AG04449 (cell line): ENCODE measurements around the gene PLEKHM3.

Source experiments
- CTCF ChIA-PET: fragments of 350-600 bp; formaldehyde crosslinking; extraction: SDS; loops from one replicate; lab custom pipeline; 2021; ENCODE audit warnings: antibody characterized with exemption; lab: Yijun Ruan, JAX
- POLR2A ChIA-PET: fragments of 400-600, 350-600 bp; formaldehyde crosslinking; extraction: SDS; loops from one replicate; lab custom pipeline; 2020; ENCODE audit warnings: antibody characterized with exemption, inconsistent platforms; lab: Yijun Ruan, JAX
- DNase-seq: peaks from one replicate; pipeline ENCODE4 v3.0.0-alpha.2; 2010; ENCODE audit warnings: low read depth, low spot score
- H3K4me3 ChIP-seq: 2 replicates; pipeline ENCODE4 v1.5.1; 2011; ENCODE audit warnings: low read depth, mild to moderate bottlenecking, control low read depth, low read length
- TF ChIP-seq, protein P1 (sequence below): IDR thresholded peaks from one replicate; pipeline ENCODE4 v1.5.1; 2011; ENCODE audit warnings: mild to moderate bottlenecking, moderate library complexity, low read length, control low read depth, inconsistent platforms; ENCODE audit not compliant: insufficient read depth; ENCODE audit errors: missing control alignments

Gene PLEKHM3

DNA sequence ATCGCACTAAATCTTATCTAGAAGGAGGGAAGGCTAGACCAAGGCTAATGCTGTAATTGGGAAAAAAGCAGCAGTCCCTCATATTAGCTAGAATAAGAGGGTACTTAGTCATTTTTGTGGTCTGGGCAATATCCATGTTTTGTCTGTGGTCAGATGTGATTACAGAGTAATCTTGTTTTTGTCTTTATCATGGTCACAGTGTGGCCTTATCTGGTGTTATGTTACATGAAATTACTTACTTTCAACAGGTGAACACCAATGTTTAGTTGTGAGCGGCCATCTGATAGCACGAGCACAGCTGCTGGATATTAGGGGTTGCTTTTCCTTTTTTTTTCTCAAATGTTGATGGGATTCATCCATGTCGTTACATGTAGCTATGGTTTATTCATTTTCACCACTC, 23.7 kb upstream of the PLEKHM3 start:
- TF ChIP-seq, protein P1, sequence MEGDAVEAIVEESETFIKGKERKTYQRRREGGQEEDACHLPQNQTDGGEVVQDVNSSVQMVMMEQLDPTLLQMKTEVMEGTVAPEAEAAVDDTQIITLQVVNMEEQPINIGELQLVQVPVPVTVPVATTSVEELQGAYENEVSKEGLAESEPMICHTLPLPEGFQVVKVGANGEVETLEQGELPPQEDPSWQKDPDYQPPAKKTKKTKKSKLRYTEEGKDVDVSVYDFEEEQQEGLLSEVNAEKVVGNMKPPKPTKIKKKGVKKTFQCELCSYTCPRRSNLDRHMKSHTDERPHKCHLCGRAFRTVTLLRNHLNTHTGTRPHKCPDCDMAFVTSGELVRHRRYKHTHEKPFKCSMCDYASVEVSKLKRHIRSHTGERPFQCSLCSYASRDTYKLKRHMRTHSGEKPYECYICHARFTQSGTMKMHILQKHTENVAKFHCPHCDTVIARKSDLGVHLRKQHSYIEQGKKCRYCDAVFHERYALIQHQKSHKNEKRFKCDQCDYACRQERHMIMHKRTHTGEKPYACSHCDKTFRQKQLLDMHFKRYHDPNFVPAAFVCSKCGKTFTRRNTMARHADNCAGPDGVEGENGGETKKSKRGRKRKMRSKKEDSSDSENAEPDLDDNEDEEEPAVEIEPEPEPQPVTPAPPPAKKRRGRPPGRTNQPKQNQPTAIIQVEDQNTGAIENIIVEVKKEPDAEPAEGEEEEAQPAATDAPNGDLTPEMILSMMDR: no peak
- POLR2A ChIA-PET: no interaction called here
- DNase-seq: no peak
- CTCF ChIA-PET: interaction anchor here (1.7 kb wide), 1 partner anchor 8 kb away, joined by 6 read pairs; no protein-coding TSS in a partner anchor
- H3K4me3 ChIP-seq: no peak overlapping the region

DNA sequence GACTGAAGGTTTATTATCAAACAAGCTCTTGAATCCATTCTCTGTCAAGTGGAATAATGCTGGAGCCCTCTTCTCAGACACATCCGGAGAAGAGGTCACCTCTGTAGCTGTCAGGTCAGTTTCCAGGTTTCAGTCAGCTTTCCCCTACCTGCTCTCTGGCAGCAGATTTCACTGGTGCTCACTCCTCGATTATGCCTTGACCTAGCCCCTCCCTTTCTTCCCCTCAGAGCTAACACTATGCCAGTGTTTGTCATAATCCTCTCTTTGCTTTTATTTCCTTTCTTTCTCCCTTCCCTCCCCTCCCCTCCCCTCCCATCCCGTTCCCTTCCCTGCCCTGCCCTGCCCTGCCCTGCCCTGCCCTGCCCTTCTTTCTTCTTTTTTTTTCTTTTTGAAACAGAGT, 22.5 kb upstream of the PLEKHM3 start:
- TF ChIP-seq, protein P1: no peak
- ChIA-PET POLR2A (no interaction called here), CTCF (interaction anchor here (0.9 to 1.7 kb wide), 3 partner anchors 7 to 75 kb away, joined by 4 to 6 read pairs (median 4); no protein-coding TSS in a partner anchor)
- no peak for DNase-seq
- H3K4me3 ChIP-seq: no peak overlapping the region

DNA sequence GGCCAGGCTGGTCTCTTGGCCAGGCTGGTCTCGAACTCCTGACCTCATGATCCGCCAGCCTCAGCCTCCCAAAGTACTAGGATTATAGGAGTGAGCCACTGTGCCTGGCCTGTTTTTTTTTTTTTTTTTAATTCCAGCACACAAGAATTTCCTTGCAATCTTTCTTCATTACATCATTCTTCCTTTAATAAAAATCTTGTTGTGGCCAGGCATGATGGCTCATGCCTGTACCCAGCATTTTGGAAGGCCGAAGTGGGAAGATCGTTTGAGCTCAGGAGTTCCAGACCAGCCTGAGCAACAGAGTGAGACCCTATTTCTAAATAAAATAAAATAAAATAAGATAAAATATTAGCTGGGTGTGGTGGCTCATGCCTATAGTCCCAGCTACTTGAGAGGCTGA, 21.4 kb upstream of the PLEKHM3 start:
- H3K4me3 ChIP-seq: no peak overlapping the region
- no peak for DNase-seq
- TF ChIP-seq, protein P1: no peak
- ChIA-PET POLR2A (no interaction called here), CTCF (interaction anchor here (1.7 kb wide), 1 partner anchor 300 kb away, joined by 5 read pairs; no protein-coding TSS in a partner anchor)

DNA sequence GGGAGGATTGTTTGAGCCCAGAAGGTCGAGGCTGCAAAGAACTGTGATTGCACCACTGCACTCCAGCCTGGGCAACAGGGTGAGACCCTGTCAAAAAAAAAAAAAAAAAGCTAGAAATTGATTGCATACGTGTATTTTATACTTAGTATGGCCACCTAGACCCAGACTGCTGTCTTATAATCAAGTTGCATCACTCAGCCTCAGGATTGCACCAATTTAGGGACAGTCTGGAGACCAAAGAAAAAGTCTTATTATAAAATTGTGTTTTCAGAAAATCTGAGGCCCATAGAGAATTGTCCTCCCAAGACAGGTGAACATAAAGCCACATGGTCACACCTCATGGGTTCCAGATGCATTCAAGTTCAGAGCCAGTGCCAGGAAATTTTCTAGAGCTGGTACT, 17.1 kb upstream of the PLEKHM3 start:
- TF ChIP-seq, protein P1: no peak
- no peak for DNase-seq
- ChIA-PET POLR2A (no interaction called here), CTCF (interaction anchor here (0.8 to 6.4 kb wide), 8 partner anchors 14 to 358 kb away, joined by 3 to 252 read pairs (median 22); partner anchors contain the start of gene PLEKHM3)
- no peak overlapping the region for H3K4me3 ChIP-seq

DNA sequence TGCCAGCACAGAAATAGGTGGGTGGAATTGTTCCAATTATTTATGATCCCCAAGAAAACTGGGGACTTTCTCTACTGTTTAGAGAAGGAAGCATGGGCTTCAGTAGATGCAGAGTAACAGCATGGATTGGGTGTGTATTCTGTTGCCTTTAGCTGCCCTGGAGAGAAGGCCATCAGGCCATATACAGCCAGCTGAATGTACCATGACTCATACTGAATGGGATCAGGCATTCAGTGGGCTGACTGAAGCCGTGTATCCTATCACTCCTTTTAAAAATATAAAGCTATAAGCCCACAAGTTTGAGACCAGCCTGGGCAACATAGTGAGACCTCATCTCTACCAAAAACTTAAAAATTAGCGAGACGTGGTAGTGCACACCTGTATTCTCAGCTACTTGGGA, 16.7 kb upstream of the PLEKHM3 start:
- CTCF ChIA-PET: interaction anchor here (0.8 to 6.4 kb wide), 11 partner anchors 14 to 407 kb away, joined by 3 to 252 read pairs (median 17); partner anchors contain the start of gene PLEKHM3
- H3K4me3 ChIP-seq: no peak overlapping the region
- DNase-seq: no peak
- POLR2A ChIA-PET: no interaction called here
- TF ChIP-seq, protein P1: no peak

DNA sequence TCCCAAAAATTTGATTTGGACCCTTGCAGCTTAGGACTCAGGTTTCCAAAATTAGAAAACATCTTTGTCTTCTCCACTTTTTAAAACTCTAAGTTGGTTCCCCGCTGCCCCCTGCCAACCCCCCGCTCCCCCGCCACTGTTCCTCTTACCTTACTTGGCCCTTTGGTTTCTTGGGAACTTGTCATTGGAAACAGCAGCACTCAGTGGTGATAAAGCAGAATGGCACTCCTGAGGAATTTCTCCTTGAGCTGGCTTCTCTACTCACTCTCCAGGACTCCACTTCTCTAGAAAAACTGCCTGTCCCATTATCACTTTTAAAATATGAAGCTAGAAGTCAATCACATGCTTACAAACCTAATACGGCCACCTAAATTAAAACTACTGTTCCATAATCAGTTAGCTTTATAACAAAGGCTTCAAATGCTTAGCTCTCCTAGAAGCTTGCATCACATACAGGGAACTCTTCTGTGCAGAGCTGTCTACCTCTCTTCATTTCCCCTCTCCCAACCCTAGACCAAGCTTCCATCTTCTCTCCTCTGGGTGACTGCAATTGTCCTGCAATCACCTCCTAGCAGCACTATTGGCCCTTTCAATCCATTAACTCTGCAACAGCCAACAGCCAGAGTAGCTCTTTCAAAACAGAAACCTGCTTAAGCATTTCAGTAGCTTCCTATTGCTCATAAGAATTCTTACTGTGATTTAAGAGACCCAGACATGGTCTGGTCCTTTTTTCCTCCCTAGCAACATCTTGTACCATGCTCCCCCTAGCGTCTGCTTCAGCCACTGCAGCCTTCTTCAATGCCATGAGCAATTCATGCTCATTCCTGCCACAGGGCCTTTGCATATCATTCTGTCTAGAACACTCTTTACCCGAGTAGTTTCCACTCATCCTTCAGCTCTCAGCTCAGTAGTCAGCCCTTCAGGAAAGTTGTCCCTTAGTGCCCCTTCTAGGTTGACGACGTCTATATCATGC, 15.2 kb upstream of the PLEKHM3 start:
- ChIA-PET POLR2A (interaction anchor here (0.5 to 1.0 kb wide), 3 partner anchors 15 to 320 kb away, joined by 3 to 10 read pairs (median 3); partner anchors contain the start of gene PLEKHM3), CTCF (interaction anchor here (0.6 to 6.4 kb wide), 77 partner anchors 8 to 784 kb away, joined by 3 to 252 read pairs (median 5); partner anchors contain the start of genes FZD5 and PLEKHM3)
- H3K4me3 ChIP-seq: no peak overlapping the region
- no peak for DNase-seq
- TF ChIP-seq, protein P1: peak; percentile 77
